DOHH2 (cell line): ENCODE data around the gene DGKB.

Experiments
- CTCF ChIP-seq: fragments of 200-600 bp; sonication (generic); IDR thresholded peaks from one replicate; pipeline ENCODE4 v1.5.1; 2014; ENCODE audit warnings: antibody characterized with exemption, mild to moderate bottlenecking, low read depth, low read length; ENCODE audit not compliant: poor library complexity, severe bottlenecking
- EZH2phosphoT487 ChIP-seq: fragments of 200-600 bp; sonication (generic); IDR thresholded peaks from 2 replicates; pipeline ENCODE4 v1.6.1; 2017; ENCODE audit warnings: borderline replicate concordance, mild to moderate bottlenecking, antibody characterized with exemption, low read length, moderate library complexity, mixed read lengths

- TF ChIP-seq CTCF (no peak), EZH2phosphoT487 (no peak)
Observed at GRCh38 chr7:14806891-14807290, 95.7 kb downstream of the DGKB start.
